Measurements from ENCODE around the gene ARFGAP2. TPM values are rescaled to one million over a fixed set of nuclear protein-coding genes. Genes with fewer than 3 reads are reported as not detected.

Gene ARFGAP2
- total RNA-seq, 1 experiment from 2014 or later: 97.5 TPM

DNA sequence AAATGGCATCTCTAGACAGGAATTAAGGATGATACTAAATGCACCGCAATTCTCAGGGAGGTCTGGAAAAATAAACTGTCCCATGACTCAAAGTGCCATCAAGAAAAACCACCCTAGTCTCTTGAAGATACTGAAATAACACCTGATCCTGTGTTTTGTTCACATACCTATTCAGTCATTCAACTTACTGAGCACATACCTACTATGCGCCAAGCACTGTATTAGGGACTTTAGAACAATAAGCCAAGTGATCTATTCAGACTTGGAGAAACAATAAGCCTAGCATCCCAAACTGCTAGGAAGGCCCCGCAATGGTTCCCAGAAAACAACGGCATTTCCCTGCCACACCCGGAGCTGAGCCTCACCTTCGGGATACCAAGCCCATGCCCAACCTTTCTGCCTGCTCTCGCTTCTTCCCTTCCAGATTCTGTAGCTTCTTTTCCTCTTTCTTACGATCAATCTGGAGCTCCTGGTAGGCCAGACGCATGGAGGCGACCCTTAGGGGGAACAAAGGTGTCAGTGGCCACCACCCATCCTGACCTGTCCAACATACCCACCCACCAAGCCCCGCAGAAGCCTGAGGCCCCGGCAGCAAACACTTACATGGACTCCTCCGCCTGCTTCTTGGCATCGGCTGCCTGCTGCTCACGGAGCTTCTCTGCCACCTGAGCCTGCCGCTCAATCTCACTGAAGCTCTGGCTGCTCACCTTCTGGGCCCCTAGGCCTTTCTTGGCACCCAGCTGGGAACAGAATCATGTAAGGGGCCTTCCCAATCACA is 5.4 kb downstream of the ARFGAP2 start:
- CTCF ChIA-PET: no interaction called here
- Histone ChIP-seq H3K27me3 (ENCODE audit: low read length) (no peaks in the 10 kb centered on the region), H3K79me2 (ENCODE audit: low read length) (peaks cover 54% of the 10 kb centered on the region), H3K4me3 (ENCODE audit: low read length) (no peak overlapping the region), H3K36me3 (ENCODE audit: low read depth, low read length) (peaks cover 49% of the 10 kb centered on the region; the same call in 1 of the 2 replicates), H3K4me2 (ENCODE audit: low read length) (no peak overlapping the region), H4K20me1 (ENCODE audit: low read length) (no peaks in the 10 kb centered on the region), H3K9me3 (ENCODE audit: low read length) (no peaks in the 10 kb centered on the region), H3F3A (ENCODE audit: low read length, unreplicated experiment) (no peaks in the 10 kb centered on the region), H3K27ac (ENCODE audit: low read length) (no peak overlapping the region), H3K4me1 (ENCODE audit: insufficient read depth, low read length) (0 out of 2 replicates have a peak, but pooled peaks cover 8% of the 10 kb centered on the region), H3K9me2 (replicated peaks; ENCODE audit: low read length) (no peaks in the 10 kb centered on the region), H3K9ac (ENCODE audit: low read length) (no peak overlapping the region), H2AFZ (ENCODE audit: low read length) (no peak overlapping the region)
- TF ChIP-seq EZH2 (IDR thresholded peaks at IDR 0.05; ENCODE audit: low read length, unreplicated experiment): no peak
- no peak for TF ChIP-seq EZH2phosphoT487 (IDR thresholded peaks at IDR 0.05; ENCODE audit: borderline replicate concordance, low read length)
- TF ChIP-seq CTCF (conservative IDR thresholded peaks at IDR 0.05; ENCODE audit: low read depth, low read length): no peak
- DNase-seq (no peak), ATAC-seq (no peak)
- no TSS peak for BruUV-seq (replicated peaks)
- POLR2A ChIA-PET (ENCODE audit: unreplicated experiment): no interaction called here
- intact Hi-C loops (cut with micrococcal nuclease): no loop called here

GRCh38 chr11:47166368-47166767 is 10.3 kb downstream of the ARFGAP2 start:
- no peak for ATAC-seq
- POLR2A ChIA-PET (ENCODE audit: unreplicated experiment): no interaction called here

More at GRCh38 chr11:47166368-47166767, 10.3 kb downstream of the ARFGAP2 start:
- H3K27me3 ChIP-seq (ENCODE audit: low read length): no peaks in the 10 kb centered on the region
- no peak for DNase-seq
- peaks cover 27% of the 10 kb centered on the region; the same call in 1 of the 2 replicates for H3K36me3 ChIP-seq (ENCODE audit: low read depth, low read length)
- no peak overlapping the region for H2AFZ ChIP-seq (ENCODE audit: low read length)
- CTCF ChIA-PET: no interaction called here
- H3K4me2 ChIP-seq (ENCODE audit: low read length): no peak overlapping the region
- H3K9me2 ChIP-seq (replicated peaks; ENCODE audit: low read length): no peaks in the 10 kb centered on the region
- H3K79me2 ChIP-seq (ENCODE audit: low read length): peaks cover 6% of the 10 kb centered on the region; the same call in 1 of the 2 replicates
- intact Hi-C loops (cut with micrococcal nuclease): no loop called here
- no peaks in the 10 kb centered on the region for H3K9me3 ChIP-seq (ENCODE audit: low read length)
- TF ChIP-seq CTCF (conservative IDR thresholded peaks at IDR 0.05; ENCODE audit: low read depth, low read length): no peak
- TF ChIP-seq EZH2phosphoT487 (IDR thresholded peaks at IDR 0.05; ENCODE audit: borderline replicate concordance, low read length): no peak
- TF ChIP-seq EZH2 (IDR thresholded peaks at IDR 0.05; ENCODE audit: low read length, unreplicated experiment): no peak
- BruUV-seq (replicated peaks): no TSS peak
- no peak overlapping the region for H3K9ac ChIP-seq (ENCODE audit: low read length)
- no peak overlapping the region for H3K27ac ChIP-seq (ENCODE audit: low read length)
- no peaks in the 10 kb centered on the region for H3K4me1 ChIP-seq (ENCODE audit: insufficient read depth, low read length)
- H3F3A ChIP-seq (ENCODE audit: low read length, unreplicated experiment): no peaks in the 10 kb centered on the region
- H4K20me1 ChIP-seq (ENCODE audit: low read length): no peaks in the 10 kb centered on the region
- H3K4me3 ChIP-seq (ENCODE audit: low read length): no peak overlapping the region
